SKM-1 (cell line): Measurements from ENCODE around the gene CYP51A1.
A peak's percentile ranks its signal among the peaks of the same experiment; 100 is the strongest.
"Not testable (repeated sequence)": the region's sequence is repeated elsewhere in the genome, so short reads cannot be mapped to it uniquely, and the experiment has no call there.

Source experiments
- DNase-seq: peaks from one replicate; lab custom pipeline; 2025; ENCODE audit not compliant: unreplicated experiment; lab: John Stamatoyannopoulos, UW

The CYP51A1 gene

DNA sequence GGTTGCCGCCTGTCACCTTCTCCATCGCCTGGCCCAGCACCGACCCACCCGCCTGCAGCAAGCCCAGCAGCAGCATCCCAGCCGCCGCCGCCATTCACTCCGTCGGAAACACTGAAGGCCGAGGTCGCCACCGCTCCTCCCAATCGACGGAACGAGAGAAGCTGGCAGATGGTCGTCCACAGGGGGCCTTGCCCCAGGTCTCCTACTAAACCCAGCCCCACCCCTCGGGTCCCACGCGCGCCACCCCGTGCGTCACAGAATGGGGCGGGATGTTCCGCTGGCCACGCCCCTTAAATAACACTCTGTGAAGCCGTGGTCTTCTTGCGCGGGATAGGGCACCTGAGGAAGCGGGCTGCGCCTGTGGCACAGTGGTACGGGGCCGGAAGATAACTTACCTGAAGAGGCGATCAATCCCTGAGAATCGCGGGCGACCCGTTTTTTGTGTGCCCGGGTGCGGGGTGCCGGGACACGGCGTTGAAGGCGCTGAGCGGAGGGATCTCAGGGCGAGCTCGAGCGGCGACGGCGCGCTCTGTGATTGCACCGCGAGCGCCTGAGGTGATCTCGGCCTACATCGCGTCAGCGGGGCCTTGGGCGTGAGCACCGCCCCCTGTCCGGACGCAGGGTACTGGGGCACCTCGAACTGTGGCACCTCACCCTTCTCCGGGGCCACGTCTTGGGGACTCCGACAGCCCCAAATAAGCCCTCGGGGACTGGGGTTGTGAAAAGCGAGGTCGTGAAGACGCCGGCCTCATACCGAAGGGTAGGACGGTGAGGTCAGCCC lies at the start of gene CYP51A1:
CYP51A1 (minus strand) TSS at position 207 of the 781 bp plus-strand sequence; CDS start at position 94, 113 bp downstream.
- DNase-seq: peak; percentile 65

- peak; percentile 67 for DNase-seq
These were observed 44.9 kb upstream of the CYP51A1 start, which contains the start of gene LRRD1 for GRCh38 chr7:92178928-92179924. Gene LRRD1, minus strand, starts transcription at chr7:92179142. Its CDS starts 13,940 bp downstream, at chr7:92165202.

DNA sequence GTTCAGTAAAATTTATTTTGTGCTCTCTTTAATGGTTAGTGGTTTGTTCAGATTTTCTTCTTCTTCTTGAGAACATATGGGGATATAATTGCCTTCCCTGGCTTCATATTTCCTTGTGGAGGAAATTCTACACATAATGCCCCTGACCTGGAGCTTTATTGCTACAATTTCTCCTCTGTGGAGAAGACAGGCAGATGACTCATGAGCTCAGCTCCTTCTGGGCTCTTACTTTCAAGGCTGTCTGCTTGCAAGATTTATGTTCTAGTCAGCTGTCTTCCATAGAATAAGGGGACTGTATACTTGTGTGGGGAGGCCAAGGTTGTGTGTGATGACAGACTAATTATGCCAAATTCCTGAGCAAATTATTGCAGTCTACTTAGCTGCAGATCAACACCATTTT lies 43.1 kb upstream of the CYP51A1 start:
- no peak for DNase-seq

- not testable (repeated sequence) for DNase-seq
These were observed 35.3 kb upstream of the CYP51A1 start for GRCh38 chr7:92169529-92169928.

GRCh38 chr7:92161271-92161670 lies 27.0 kb upstream of the CYP51A1 start:
- DNase-seq: no peak

GRCh38 chr7:92158660-92159575 lies 24.6 kb upstream of the CYP51A1 start:
- DNase-seq: no peak

DNA sequence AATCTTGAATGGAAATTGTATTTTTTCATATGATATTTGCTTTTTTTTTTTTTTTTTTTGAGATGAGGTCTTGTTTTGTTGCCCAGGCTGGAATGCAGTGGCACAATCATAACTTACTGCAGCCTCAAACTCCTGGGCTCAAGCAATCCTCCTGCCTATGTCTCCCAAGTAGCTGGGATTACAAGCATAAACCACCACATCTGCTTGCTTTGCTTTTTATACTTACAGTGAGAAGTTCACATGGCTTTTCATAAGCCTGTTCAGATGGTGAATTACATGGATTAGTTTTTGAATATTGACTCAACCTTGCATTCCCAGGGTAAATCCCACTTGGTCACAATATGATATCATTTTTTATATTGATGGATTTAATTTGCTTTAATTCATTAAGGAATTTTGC lies 22.7 kb upstream of the CYP51A1 start:
- no peak for DNase-seq

GRCh38 chr7:92155108-92155739 lies 20.9 kb upstream of the CYP51A1 start:
- no peak for DNase-seq

- DNase-seq: no peak
These were observed 16.3 kb upstream of the CYP51A1 start for GRCh38 chr7:92150450-92151017.

GRCh38 chr7:92149736-92150239 lies 15.5 kb upstream of the CYP51A1 start:
- no peak for DNase-seq

GRCh38 chr7:92143192-92143880 lies 9.1 kb upstream of the CYP51A1 start:
- not testable (repeated sequence) for DNase-seq

- not testable (repeated sequence) for DNase-seq
These were observed 8.5 kb upstream of the CYP51A1 start for GRCh38 chr7:92142791-92143190.

DNA sequence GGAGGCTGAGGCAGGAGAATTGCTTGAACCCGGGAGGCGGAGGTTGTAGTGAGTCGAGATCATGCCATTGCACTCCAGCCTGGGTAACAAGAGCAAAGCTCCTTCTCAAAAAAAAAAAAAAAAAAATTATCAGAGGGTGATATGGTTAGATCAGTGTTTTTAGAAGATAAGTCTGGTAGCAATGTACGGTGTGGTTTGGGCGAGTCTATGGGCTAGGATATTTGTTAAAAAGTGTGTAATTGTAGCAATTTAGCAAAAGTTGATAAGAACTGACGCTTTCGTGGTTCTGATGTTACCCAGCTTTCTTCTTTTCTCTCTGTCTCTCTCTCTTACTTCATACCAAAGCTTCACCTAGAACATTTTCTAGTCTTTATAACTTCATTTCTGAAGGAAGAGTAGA lies 6.9 kb upstream of the CYP51A1 start:
- DNase-seq: no peak

GRCh38 chr7:92137557-92137956 lies 3.3 kb upstream of the CYP51A1 start:
- no peak for DNase-seq

- no peak for DNase-seq
These were observed 994 bp upstream of the CYP51A1 start for GRCh38 chr7:92135052-92135889.

- no peak for DNase-seq
These were observed 473 bp downstream of the CYP51A1 start for GRCh38 chr7:92133737-92134270.

GRCh38 chr7:92133133-92133736 lies 1.0 kb downstream of the CYP51A1 start:
- DNase-seq: peak; percentile 48
